CD8-positive, alpha-beta memory T cell (primary cell): Measurements from ENCODE around the gene KCND3. TPM values are rescaled to one million over a fixed set of nuclear protein-coding genes. Genes with fewer than 3 reads are reported as not detected.

ENCODE experiments used
- CTCF ChIA-PET: fragments of 350-600 bp; sonication (Branson Sonifier 250); formaldehyde crosslinking; loops from one replicate; lab custom pipeline; 2021; ENCODE audit warnings: antibody characterized with exemption; lab: Charles Lee
- POLR2A ChIA-PET: fragments of 350-600 bp; sonication (Branson Sonifier 250); formaldehyde crosslinking; loops from one replicate; lab custom pipeline; 2021; ENCODE audit warnings: antibody characterized with exemption; lab: Charles Lee
- DNase-seq, 5 donors: peaks; one replicate each; pipeline versions ENCODE4 v3.0.0 to v3.0.0-alpha.2; 2020 to 2022; ENCODE audit warnings: mixed read lengths in 1 of 5
- H3K27ac ChIP-seq: one replicate; pipeline ENCODE4 v1.7.0; 2013; ENCODE audit warnings: low read depth, mild to moderate bottlenecking, low read length, moderate library complexity
- H3K27me3 ChIP-seq: 2 replicates; pipeline ENCODE4 v1.7.0; 2013; ENCODE audit warnings: low read length, mild to moderate bottlenecking; ENCODE audit not compliant: insufficient read depth, poor library complexity, severe bottlenecking
- H3K36me3 ChIP-seq: 2 replicates; pipeline ENCODE4 v1.7.0; 2013; ENCODE audit warnings: mild to moderate bottlenecking, low read length, moderate library complexity; ENCODE audit not compliant: insufficient read depth
- H3K4me1 ChIP-seq: 2 replicates; pipeline ENCODE4 v1.7.0; 2013; ENCODE audit warnings: mild to moderate bottlenecking, low read length, moderate library complexity; ENCODE audit not compliant: insufficient read depth
- H3K4me3 ChIP-seq: 2 replicates; pipeline ENCODE4 v1.7.0; 2013; ENCODE audit warnings: mild to moderate bottlenecking, low read length
- H3K9me3 ChIP-seq: 2 replicates; pipeline ENCODE4 v1.7.0; 2013; ENCODE audit warnings: mild to moderate bottlenecking, low read length
- H3K27ac Mint-ChIP-seq, 8 donors: one replicate each; pipeline ENCODE4 v1.8.0; 2020 to 2021; ENCODE audit warnings: mixed read lengths in 8 of 8, mild to moderate bottlenecking in 6 of 8, inconsistent platforms in 3 of 8, moderate library complexity in 3 of 8
- H3K27me3 Mint-ChIP-seq, 2 donors: one replicate each; pipeline ENCODE4 v1.8.0; 2020 to 2021; ENCODE audit warnings: mixed read lengths in 2 of 2, mild to moderate bottlenecking in 1 of 2, moderate library complexity in 1 of 2
- H3K36me3 Mint-ChIP-seq, 3 donors: one replicate each; pipeline ENCODE4 v1.8.0; 2020 to 2021; ENCODE audit warnings: mixed read lengths in 3 of 3, inconsistent platforms in 1 of 3, mild to moderate bottlenecking in 1 of 3
- H3K4me1 Mint-ChIP-seq, 3 donors: one replicate each; pipeline ENCODE4 v1.8.0; 2020 to 2021; ENCODE audit warnings: mixed read lengths in 3 of 3, inconsistent platforms in 1 of 3, mild to moderate bottlenecking in 1 of 3
- H3K4me3 Mint-ChIP-seq, 7 donors: one replicate each; pipeline ENCODE4 v1.8.0; 2020 to 2021; ENCODE audit warnings: mixed read lengths in 7 of 7, mild to moderate bottlenecking in 6 of 7, moderate library complexity in 4 of 7, inconsistent platforms in 2 of 7
- H3K9me3 Mint-ChIP-seq, 5 donors: one replicate each; pipeline ENCODE4 v1.8.0; 2020 to 2022; ENCODE audit warnings: mixed read lengths in 5 of 5, mild to moderate bottlenecking in 3 of 5, moderate library complexity in 2 of 5, inconsistent platforms in 1 of 5
- polyA plus RNA-seq: library from polyadenylated mRNA; unstranded; fragments of 300-500 nt; fragmentation: Illumina TruSeq; gene quantifications from one replicate; pipeline ENCODE4 v1.2.3, GENCODE V29; 2021
- total RNA-seq, 2 experiments: library from RNA; stranded (reverse); gene quantifications; one replicate each; pipeline ENCODE4 v1.2.3, GENCODE V29; 2021

Gene KCND3
- total and polyA plus RNA-seq, 3 experiments from 2014 or later: not detected

DNA sequence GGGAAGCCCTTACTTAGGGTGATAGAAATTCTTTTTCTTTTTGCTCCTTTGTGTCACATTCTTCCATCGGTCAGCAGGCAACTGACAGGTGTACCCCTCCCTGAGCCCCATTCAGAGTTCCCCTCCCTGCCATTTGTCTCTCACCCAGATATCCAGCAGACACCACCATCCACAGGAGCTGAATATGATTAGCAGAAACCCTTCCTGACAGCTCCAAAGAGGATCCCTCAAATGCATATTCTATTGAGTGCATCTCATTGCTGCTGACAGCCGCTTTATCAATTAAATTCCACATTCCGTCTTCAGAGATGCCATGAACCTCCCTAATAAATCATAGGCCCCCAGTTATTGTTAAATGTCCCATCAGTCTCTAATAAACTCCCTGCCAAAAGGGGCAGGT is 239.8 kb downstream of the KCND3 start:
- Mint-ChIP-seq H3K27ac (peak overlapping the region in 1 of 8 donors; percentile 68), H3K9me3 (no peaks in the 10 kb centered on the region), H3K27me3 (peaks cover 3% of the 10 kb centered on the region in 2 donors), H3K4me1 (peaks cover 5 to 8% (median 5%) of the 10 kb centered on the region in 3 donors), H3K36me3 (no peaks in the 10 kb centered on the region), H3K4me3 (no peak overlapping the region)
- H3K27me3 ChIP-seq: no peaks in the 10 kb centered on the region
- CTCF ChIA-PET: interaction anchor here (1.2 to 4.8 kb wide), 2 partner anchors 11 to 242 kb away, joined by 3 to 19 read pairs; partner anchors contain the start of gene INKA2
- POLR2A ChIA-PET: no interaction called here
- H3K9me3 ChIP-seq: no peaks in the 10 kb centered on the region
- no peak overlapping the region for H3K27ac ChIP-seq
- peaks cover 2% of the 10 kb centered on the region for H3K4me1 ChIP-seq
- no peak for DNase-seq
- no peak overlapping the region for H3K4me3 ChIP-seq
- H3K36me3 ChIP-seq: no peaks in the 10 kb centered on the region

- peak overlapping the region in 2 of 8 donors; percentile 14 to 15 for H3K27ac Mint-ChIP-seq
- no peaks in the 10 kb centered on the region for H3K27me3 ChIP-seq
- CTCF ChIA-PET: interaction anchor here (0.8 to 4.8 kb wide), 10 partner anchors 8 to 525 kb away, joined by 3 to 19 read pairs (median 4); partner anchors contain the start of genes DDX20 and INKA2
- H3K9me3 ChIP-seq: no peaks in the 10 kb centered on the region
- H3K9me3 Mint-ChIP-seq: no peaks in the 10 kb centered on the region
- H3K36me3 ChIP-seq: no peaks in the 10 kb centered on the region
- peaks cover 3% of the 10 kb centered on the region in 2 donors for H3K27me3 Mint-ChIP-seq
- no peak overlapping the region for H3K4me3 Mint-ChIP-seq
- POLR2A ChIA-PET: interaction anchor here (1.0 kb wide), 1 partner anchor 240 kb away, joined by 3 read pairs; no protein-coding TSS in a partner anchor
- no peaks in the 10 kb centered on the region for H3K4me1 Mint-ChIP-seq
- DNase-seq: no peak
- no peaks in the 10 kb centered on the region for H3K36me3 Mint-ChIP-seq
- no peak overlapping the region for H3K27ac ChIP-seq
- H3K4me1 ChIP-seq: no peaks in the 10 kb centered on the region
- no peak overlapping the region for H3K4me3 ChIP-seq
These were observed 241.5 kb downstream of the KCND3 start for GRCh38 chr1:111747947-111748346.

GRCh38 chr1:111747282-111747734 is 242.2 kb downstream of the KCND3 start:
- H3K4me3 Mint-ChIP-seq: no peak overlapping the region
- peaks cover 3% of the 10 kb centered on the region in 2 donors for H3K27me3 Mint-ChIP-seq
- no peaks in the 10 kb centered on the region for H3K36me3 Mint-ChIP-seq
- DNase-seq: peak; percentile 23 to 57 (median 39)
- no peaks in the 10 kb centered on the region for H3K36me3 ChIP-seq
- H3K27me3 ChIP-seq: no peaks in the 10 kb centered on the region
- ChIA-PET CTCF (interaction anchor here (0.8 to 4.8 kb wide), 11 partner anchors 8 to 524 kb away, joined by 3 to 19 read pairs (median 4); partner anchors contain the start of genes DDX20 and INKA2), POLR2A (interaction anchor here (1.0 kb wide), 1 partner anchor 239 kb away, joined by 3 read pairs; no protein-coding TSS in a partner anchor)
- peak overlapping the region in 1 of 8 donors; percentile 14 for H3K27ac Mint-ChIP-seq
- no peak overlapping the region for H3K4me3 ChIP-seq
- H3K27ac ChIP-seq: no peak overlapping the region
- H3K9me3 ChIP-seq: no peaks in the 10 kb centered on the region
- H3K4me1 ChIP-seq: no peaks in the 10 kb centered on the region
- no peaks in the 10 kb centered on the region for H3K9me3 Mint-ChIP-seq
- H3K4me1 Mint-ChIP-seq: no peaks in the 10 kb centered on the region

GRCh38 chr1:111746614-111746999 is 242.9 kb downstream of the KCND3 start:
- Mint-ChIP-seq H3K27me3 (peaks cover 3% of the 10 kb centered on the region in 2 donors), H3K27ac (peak overlapping the region in 1 of 8 donors; percentile 33), H3K4me1 (no peaks in the 10 kb centered on the region), H3K4me3 (no peak overlapping the region), H3K36me3 (no peaks in the 10 kb centered on the region), H3K9me3 (no peaks in the 10 kb centered on the region)
- Histone ChIP-seq H3K4me1 (no peaks in the 10 kb centered on the region), H3K36me3 (no peaks in the 10 kb centered on the region), H3K27ac (no peak overlapping the region), H3K27me3 (no peaks in the 10 kb centered on the region), H3K4me3 (no peak overlapping the region), H3K9me3 (no peaks in the 10 kb centered on the region)
- ChIA-PET CTCF (interaction anchor here (1.1 to 4.8 kb wide), 9 partner anchors 8 to 265 kb away, joined by 3 to 19 read pairs (median 4); partner anchors contain the start of genes DDX20 and INKA2), POLR2A (interaction anchor here (1.0 kb wide), 1 partner anchor 239 kb away, joined by 3 read pairs; no protein-coding TSS in a partner anchor)
- no peak for DNase-seq

DNA sequence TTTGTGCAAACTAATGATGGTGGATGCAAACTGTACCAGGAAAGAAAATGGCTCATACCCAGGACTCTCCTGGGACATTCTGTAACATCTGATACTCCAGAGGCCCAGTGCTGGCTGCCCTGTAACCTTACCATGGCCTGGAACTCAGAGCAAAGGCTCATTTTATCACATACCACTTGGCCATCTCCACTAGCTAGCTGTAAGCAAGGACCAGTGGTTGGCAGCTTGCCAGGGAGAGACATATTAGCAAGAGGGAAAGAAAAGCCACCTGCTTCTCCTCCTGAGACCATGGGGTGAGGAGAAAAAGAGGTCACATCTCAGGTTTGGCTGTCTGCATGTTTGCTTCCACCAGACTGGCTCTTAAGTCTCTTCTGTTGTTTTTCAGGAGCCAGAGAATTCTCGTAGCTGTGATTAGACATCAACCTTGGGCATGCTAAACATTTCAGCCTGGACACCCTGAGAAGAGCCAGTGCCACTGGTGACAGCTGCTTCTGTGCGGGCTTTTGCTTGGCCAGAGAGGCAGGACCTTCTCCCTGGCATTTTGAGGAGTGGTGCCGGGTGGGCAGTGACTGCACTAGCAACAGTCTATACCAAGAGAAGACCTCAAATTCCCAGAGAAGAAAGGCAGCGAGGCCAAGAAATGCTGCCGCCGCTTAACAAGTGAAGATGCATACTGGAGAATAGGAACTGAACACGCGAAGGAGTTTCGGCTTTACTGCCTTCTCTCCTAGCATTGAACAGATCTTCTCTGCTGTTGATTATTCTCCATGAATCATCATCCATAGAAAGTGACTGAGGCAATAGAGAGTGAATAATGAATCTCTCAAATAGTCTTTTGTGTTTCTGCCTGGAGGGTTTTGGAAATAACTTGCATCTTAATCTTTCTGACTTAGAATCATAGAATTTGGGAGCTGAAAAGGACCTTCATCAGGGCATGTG is 243.5 kb downstream of the KCND3 start:
- H3K27me3 ChIP-seq: peaks cover 4% of the 10 kb centered on the region
- no peaks in the 10 kb centered on the region for H3K9me3 ChIP-seq
- H3K4me3 ChIP-seq: no peak overlapping the region
- H3K27me3 Mint-ChIP-seq: peaks cover 6 to 7% of the 10 kb centered on the region in 2 donors
- H3K4me1 ChIP-seq: no peaks in the 10 kb centered on the region
- H3K27ac ChIP-seq: no peak overlapping the region
- no peak for DNase-seq
- POLR2A ChIA-PET: no interaction called here
- CTCF ChIA-PET: interaction anchor here (1.2 to 3.0 kb wide), 4 partner anchors 24 to 234 kb away, joined by 3 to 18 read pairs (median 4); no protein-coding TSS in a partner anchor
- peaks cover 0 to 2% (median under 1%) of the 10 kb centered on the region in 3 donors for H3K4me1 Mint-ChIP-seq
- H3K36me3 ChIP-seq: no peaks in the 10 kb centered on the region
- H3K4me3 Mint-ChIP-seq: no peak overlapping the region
- peak overlapping the region in 1 of 8 donors; percentile 82 for H3K27ac Mint-ChIP-seq
- H3K36me3 Mint-ChIP-seq: no peaks in the 10 kb centered on the region
- H3K9me3 Mint-ChIP-seq: no peaks in the 10 kb centered on the region

DNA sequence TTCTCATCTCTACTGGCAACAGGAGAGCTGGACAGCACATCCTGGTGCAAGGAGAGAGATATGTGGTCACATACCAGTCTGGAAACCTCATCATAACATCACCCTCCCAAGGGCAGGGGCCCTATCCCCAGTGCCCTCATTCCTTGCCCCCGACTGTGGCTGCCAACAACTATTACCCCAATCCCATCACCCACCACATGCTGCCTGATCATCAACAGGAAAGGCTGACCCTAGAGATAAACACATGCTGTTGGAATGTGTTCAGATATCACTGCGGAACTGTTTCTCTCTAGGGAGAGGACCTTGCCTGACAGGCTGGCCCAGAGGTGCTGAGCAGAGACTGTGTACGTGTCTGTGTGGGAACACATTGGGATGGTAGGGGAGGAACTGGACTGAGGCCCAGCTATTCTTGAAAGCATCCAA is 245.8 kb downstream of the KCND3 start:
- H3K27ac Mint-ChIP-seq: peak overlapping the region in 1 of 8 donors; percentile 80
- ChIA-PET POLR2A (no interaction called here), CTCF (interaction anchor here (1.0 to 2.1 kb wide), 5 partner anchors 9 to 236 kb away, joined by 3 to 7 read pairs (median 6); no protein-coding TSS in a partner anchor)
- H3K9me3 ChIP-seq: no peaks in the 10 kb centered on the region
- H3K4me3 ChIP-seq: no peak overlapping the region
- no peak overlapping the region for H3K4me3 Mint-ChIP-seq
- H3K27ac ChIP-seq: no peak overlapping the region
- peaks cover 11% of the 10 kb centered on the region for H3K4me1 ChIP-seq
- peaks cover 13 to 18% of the 10 kb centered on the region in 2 donors for H3K27me3 Mint-ChIP-seq
- no peaks in the 10 kb centered on the region for H3K36me3 ChIP-seq
- H3K27me3 ChIP-seq: peaks cover 10% of the 10 kb centered on the region
- peaks cover 0 to 3% (median 0%) of the 10 kb centered on the region in 3 donors for H3K36me3 Mint-ChIP-seq
- no peaks in the 10 kb centered on the region for H3K9me3 Mint-ChIP-seq
- peaks cover 5 to 14% (median 8%) of the 10 kb centered on the region in 3 donors for H3K4me1 Mint-ChIP-seq
- DNase-seq: no peak

GRCh38 chr1:111742938-111743549 is 246.4 kb downstream of the KCND3 start:
- H3K27me3 ChIP-seq: peaks cover 13% of the 10 kb centered on the region
- H3K27ac ChIP-seq: no peak overlapping the region
- CTCF ChIA-PET: interaction anchor here (1.0 to 2.1 kb wide), 5 partner anchors 8 to 235 kb away, joined by 3 to 7 read pairs (median 3); no protein-coding TSS in a partner anchor
- H3K4me3 ChIP-seq: no peak overlapping the region
- Mint-ChIP-seq H3K4me1 (peaks cover 9 to 19% (median 9%) of the 10 kb centered on the region in 3 donors), H3K27ac (no peak overlapping the region), H3K27me3 (peaks cover 14 to 19% of the 10 kb centered on the region in 2 donors), H3K9me3 (no peaks in the 10 kb centered on the region), H3K4me3 (no peak overlapping the region), H3K36me3 (peaks cover 0 to 4% (median 0%) of the 10 kb centered on the region in 3 donors)
- peaks cover 17% of the 10 kb centered on the region for H3K4me1 ChIP-seq
- no peaks in the 10 kb centered on the region for H3K9me3 ChIP-seq
- POLR2A ChIA-PET: no interaction called here
- DNase-seq: no peak
- H3K36me3 ChIP-seq: no peaks in the 10 kb centered on the region
